T-cell (primary cell): Measurements from ENCODE around the gene PPM1N. TPM values are rescaled to one million over a fixed set of nuclear protein-coding genes. Genes with fewer than 3 reads are reported as not detected.
A peak's percentile ranks its signal among the peaks of the same experiment; 100 is the strongest.

Source experiments
- ATAC-seq, 4 experiments: fragments of 200-7000 bp in 3 of 4; fragments of 150-1000 bp in 1 of 4; cut with Tn5 transposase; replicated peaks in 1 of 4; 1 replicate in 3 of 4; 2 replicates in 1 of 4; pipeline ENCODE4 v1.10.0; 2021; ENCODE audit warnings: moderate library complexity in 3 of 4, mild to moderate bottlenecking in 2 of 4, moderate number of reproducible peaks in 1 of 4
- CTCF ChIA-PET, 2 donors: fragments of 300-600 bp; sonication (Branson Sonifier 250); formaldehyde crosslinking; loops; one replicate each; lab custom pipeline; 2022; ENCODE audit warnings: antibody characterized with exemption in 2 of 2; lab: Charles Lee
- POLR2A ChIA-PET, 2 donors: fragments of 300-600 bp; sonication (Branson Sonifier 250); formaldehyde crosslinking; loops; one replicate each; lab custom pipeline; 2022; ENCODE audit warnings: antibody characterized with exemption in 2 of 2; lab: Charles Lee
- DNase-seq, 35 experiments: peaks; one replicate each; pipeline versions ENCODE4 v3.0.0 to v3.0.0-alpha.2; 2013 to 2023
- H3K27ac ChIP-seq: one replicate; pipeline ENCODE4 v1.5.1; 2013; ENCODE audit warnings: low read length
- H3K27me3 ChIP-seq, 2 experiments: replicated peaks in 1 of 2; 1 replicate in 1 of 2; 2 replicates in 1 of 2; pipeline versions ENCODE4 v1.6.1 to v1.7.0; 2013; ENCODE audit warnings: low read length in 1 of 2, mixed read lengths in 1 of 2; ENCODE audit not compliant: control insufficient read depth in 2 of 2, insufficient read depth in 2 of 2; ENCODE audit errors: extremely low read depth in 1 of 2
- H3K36me3 ChIP-seq, 2 donors: 1 replicate in 1 of 2; 2 replicates in 1 of 2; pipeline versions ENCODE4 v1.6.1 to v1.7.0; 2013; ENCODE audit warnings: low read length in 1 of 2; ENCODE audit not compliant: control insufficient read depth in 2 of 2, insufficient read depth in 1 of 2; ENCODE audit errors: extremely low read depth in 1 of 2
- H3K4me1 ChIP-seq, 2 experiments: 1 replicate in 1 of 2; 2 replicates in 1 of 2; pipeline versions ENCODE4 v1.6.1 to v1.7.0; 2013; ENCODE audit warnings: low read length in 2 of 2, mixed read lengths in 1 of 2; ENCODE audit not compliant: insufficient read depth in 2 of 2, control insufficient read depth in 1 of 2; ENCODE audit errors: extremely low read depth in 1 of 2
- H3K4me3 ChIP-seq, 2 donors: 1 replicate in 1 of 2; 2 replicates in 1 of 2; pipeline versions ENCODE4 v1.5.1 to v1.7.0; 2013; ENCODE audit warnings: mild to moderate bottlenecking in 2 of 2, low read length in 1 of 2, moderate library complexity in 1 of 2; ENCODE audit not compliant: control insufficient read depth in 1 of 2; ENCODE audit errors: extremely low read depth in 1 of 2
- H3K9me3 ChIP-seq: 2 replicates; pipeline ENCODE4 v1.7.0; 2013
- H3K27ac Mint-ChIP-seq, 2 donors: one replicate each; pipeline ENCODE4 v1.8.0; 2020 to 2021; ENCODE audit warnings: mild to moderate bottlenecking in 2 of 2, mixed read lengths in 2 of 2
- H3K27me3 Mint-ChIP-seq, 2 donors: one replicate each; pipeline ENCODE4 v1.8.0; 2021 to 2022; ENCODE audit warnings: mixed read lengths in 2 of 2
- H3K36me3 Mint-ChIP-seq: one replicate; pipeline ENCODE4 v1.8.0; 2021; ENCODE audit warnings: mixed read lengths
- H3K4me1 Mint-ChIP-seq, 3 donors: one replicate each; pipeline ENCODE4 v1.8.0; 2020 to 2022; ENCODE audit warnings: mixed read lengths in 3 of 3, mild to moderate bottlenecking in 1 of 3
- H3K4me3 Mint-ChIP-seq, 3 donors: one replicate each; pipeline ENCODE4 v1.8.0; 2020 to 2022; ENCODE audit warnings: mild to moderate bottlenecking in 3 of 3, mixed read lengths in 3 of 3, moderate library complexity in 3 of 3
- H3K9me3 Mint-ChIP-seq, 3 donors: one replicate each; pipeline ENCODE4 v1.8.0; 2020 to 2022; ENCODE audit warnings: mixed read lengths in 3 of 3
- WGBS: methylation state at CpG from one replicate; pipeline ENCODE4 v1.1.5; 2013; ENCODE audit warnings: missing lambda C conversion rate; ENCODE audit not compliant: insufficient coverage; 5-methylcytosine and 5-hydroxymethylcytosine counted together
- total RNA-seq, 35 experiments: library from RNA in 6 of 35; stranded (reverse) in 6 of 35; fragments of 120-200 nt in 1 of 35; gene quantifications; one replicate each; pipeline versions ENCODE4 v1.2.1 to v1.2.4 and lab custom pipeline; 2013 to 2026

PPM1N gene
- total RNA-seq, 5 donors from 2014 or later (not counting 1 experiment from before 2014, with no cell fraction given): 5.6 to 14.6 (median 10.0) TPM

- Mint-ChIP-seq H3K4me1 (peaks cover 35 to 47% (median 44%) of the 10 kb centered on the region in 3 donors), H3K27me3 (peaks cover 12 to 13% of the 10 kb centered on the region in 2 donors), H3K27ac (peak overlapping the region in 1 of 2 donors; percentile 82), H3K4me3 (peak overlapping the region; percentile 70 to 91 (median 72)), H3K36me3 (peaks cover 5% of the 10 kb centered on the region), H3K9me3 (no peaks in the 10 kb centered on the region)
- CTCF ChIA-PET: interaction anchor here (0.6 kb wide), 2 partner anchors 11 to 18 kb away, joined by 3 read pairs; no protein-coding TSS in a partner anchor
- no peaks in the 10 kb centered on the region for H3K9me3 ChIP-seq
- POLR2A ChIA-PET: no interaction called here
- no peak for DNase-seq
- WGBS: 71% methylated on average over 4 of the region's 16 CpGs
- no peaks in the 10 kb centered on the region for H3K36me3 ChIP-seq
- no peak overlapping the region for H3K27ac ChIP-seq
- peaks cover 16 to 48% of the 10 kb centered on the region in 2 experiments for H3K4me1 ChIP-seq
- no peak overlapping the region for H3K4me3 ChIP-seq
- peaks cover 12 to 25% of the 10 kb centered on the region in 2 experiments for H3K27me3 ChIP-seq
- ATAC-seq: no peak
Observed at GRCh38 chr19:45497791-45498190, 452 bp upstream of the PPM1N start.

- Mint-ChIP-seq H3K27me3 (peaks cover 6 to 7% of the 10 kb centered on the region in 2 donors), H3K27ac (peak overlapping the region; percentile 47 to 74), H3K9me3 (no peaks in the 10 kb centered on the region), H3K4me3 (peak overlapping the region; percentile 57 to 91 (median 62)), H3K36me3 (peaks cover 5% of the 10 kb centered on the region), H3K4me1 (peaks cover 30 to 39% (median 36%) of the 10 kb centered on the region in 3 donors)
- POLR2A ChIA-PET: interaction anchor here in 1 of 2 donors (0.6 kb wide), 1 partner anchor 22 kb away, joined by 5 read pairs; no protein-coding TSS in a partner anchor
- Histone ChIP-seq H3K27ac (no peak overlapping the region), H3K4me1 (peaks cover 14 to 40% of the 10 kb centered on the region in 2 experiments), H3K4me3 (peak overlapping the region; percentile 35 to 60), H3K9me3 (no peaks in the 10 kb centered on the region), H3K27me3 (peaks cover 9 to 12% of the 10 kb centered on the region in 2 experiments), H3K36me3 (no peaks in the 10 kb centered on the region)
- CTCF ChIA-PET: interaction anchor here (0.6 kb wide), 2 partner anchors 64 to 160 kb away, joined by 3 read pairs; no protein-coding TSS in a partner anchor
- 18% methylated on average over 29 of the region's 37 CpGs for WGBS
- ATAC-seq: peak in 3 of 4 experiments; percentile 3 to 33 (median 7)
- DNase-seq: peak in 30 of 35 experiments; percentile 27 to 74 (median 50)
Observed at GRCh38 chr19:45499196-45500180, 1.2 kb downstream of the PPM1N start.

- Histone ChIP-seq H3K4me1 (peaks cover 15 to 46% of the 10 kb centered on the region in 2 experiments), H3K27me3 (peaks cover 0 to 2% of the 10 kb centered on the region in 2 experiments), H3K4me3 (no peak overlapping the region), H3K36me3 (no peaks in the 10 kb centered on the region), H3K27ac (no peak overlapping the region), H3K9me3 (no peaks in the 10 kb centered on the region)
- no peak for ATAC-seq
- Mint-ChIP-seq H3K36me3 (peaks cover 5% of the 10 kb centered on the region), H3K27me3 (no peaks in the 10 kb centered on the region), H3K27ac (peak overlapping the region in 1 of 2 donors; percentile 63), H3K4me1 (peaks cover 32 to 42% (median 34%) of the 10 kb centered on the region in 3 donors), H3K9me3 (no peaks in the 10 kb centered on the region), H3K4me3 (peak overlapping the region; percentile 4 to 19 (median 13))
- WGBS: 100% methylated on average over 4 of the region's 8 CpGs
- CTCF ChIA-PET: interaction anchor here in 1 of 2 donors (0.5 to 0.6 kb wide), 2 partner anchors 9 to 37 kb away, joined by 3 read pairs; no protein-coding TSS in a partner anchor
- DNase-seq: no peak
- POLR2A ChIA-PET: interaction anchor here in 1 of 2 donors (0.6 kb wide), 2 partner anchors 11 to 1723 kb away, joined by 3 read pairs; no protein-coding TSS in a partner anchor
Observed at GRCh38 chr19:45500918-45501729, 2.9 kb downstream of the PPM1N start.

- H3K4me1 ChIP-seq: peaks cover 11 to 44% of the 10 kb centered on the region in 2 experiments
- no peaks in the 10 kb centered on the region for H3K36me3 ChIP-seq
- peaks cover 5% of the 10 kb centered on the region for H3K36me3 Mint-ChIP-seq
- peaks cover 34 to 44% (median 34%) of the 10 kb centered on the region in 3 donors for H3K4me1 Mint-ChIP-seq
- H3K27me3 ChIP-seq: no peaks in the 10 kb centered on the region
- H3K4me3 Mint-ChIP-seq: no peak overlapping the region
- no peak overlapping the region for H3K27ac Mint-ChIP-seq
- no peaks in the 10 kb centered on the region for H3K27me3 Mint-ChIP-seq
- H3K9me3 Mint-ChIP-seq: no peaks in the 10 kb centered on the region
- CTCF ChIA-PET: no interaction called here
- no peaks in the 10 kb centered on the region for H3K9me3 ChIP-seq
- DNase-seq (no peak), ATAC-seq (no peak)
- no CpG with 5 or more reads among the region's 2 CpGs for WGBS
- no peak overlapping the region for H3K4me3 ChIP-seq
- POLR2A ChIA-PET: interaction anchor here in 1 of 2 donors (0.6 kb wide), 2 partner anchors 12 to 1723 kb away, joined by 3 read pairs; no protein-coding TSS in a partner anchor
- H3K27ac ChIP-seq: no peak overlapping the region
Observed at GRCh38 chr19:45501730-45502014, 3.4 kb downstream of the PPM1N start.

GRCh38 chr19:45502111-45502510 lies 3.9 kb downstream of the PPM1N start:
- Histone ChIP-seq H3K4me1 (peaks cover 11 to 45% of the 10 kb centered on the region in 2 experiments), H3K9me3 (no peaks in the 10 kb centered on the region), H3K27me3 (no peaks in the 10 kb centered on the region), H3K27ac (no peak overlapping the region), H3K36me3 (no peaks in the 10 kb centered on the region), H3K4me3 (no peak overlapping the region)
- no peaks in the 10 kb centered on the region for H3K27me3 Mint-ChIP-seq
- CTCF ChIA-PET: no interaction called here
- no peak for ATAC-seq
- H3K27ac Mint-ChIP-seq: no peak overlapping the region
- POLR2A ChIA-PET: interaction anchor here in 1 of 2 donors (0.6 kb wide), 2 partner anchors 12 to 1722 kb away, joined by 3 read pairs; no protein-coding TSS in a partner anchor
- 40% methylated on average over 1 of the region's 5 CpGs for WGBS
- H3K4me3 Mint-ChIP-seq: no peak overlapping the region
- H3K9me3 Mint-ChIP-seq: no peaks in the 10 kb centered on the region
- H3K4me1 Mint-ChIP-seq: peaks cover 30 to 42% (median 32%) of the 10 kb centered on the region in 3 donors
- no peak for DNase-seq
- H3K36me3 Mint-ChIP-seq: peaks cover 5% of the 10 kb centered on the region
